Stimulated activated CD4-positive, alpha-beta T cell treated with anti-CD3 and anti-CD28 coated beads, Interleukin-4, amount 100 ng/mL, for 24 hours (primary cell): ENCODE measurements around the gene SFMBT2.

Experiments used
- DNase-seq: peaks from one replicate; pipeline ENCODE4 v3.0.0-alpha.2; 2020

Gene SFMBT2

GRCh38 chr10:7293378-7293920 lies 117.4 kb downstream of the SFMBT2 start:
- no peak for DNase-seq

- DNase-seq = no peak
Measured at GRCh38 chr10:7291487-7292270, 119.2 kb downstream of the SFMBT2 start.

DNA sequence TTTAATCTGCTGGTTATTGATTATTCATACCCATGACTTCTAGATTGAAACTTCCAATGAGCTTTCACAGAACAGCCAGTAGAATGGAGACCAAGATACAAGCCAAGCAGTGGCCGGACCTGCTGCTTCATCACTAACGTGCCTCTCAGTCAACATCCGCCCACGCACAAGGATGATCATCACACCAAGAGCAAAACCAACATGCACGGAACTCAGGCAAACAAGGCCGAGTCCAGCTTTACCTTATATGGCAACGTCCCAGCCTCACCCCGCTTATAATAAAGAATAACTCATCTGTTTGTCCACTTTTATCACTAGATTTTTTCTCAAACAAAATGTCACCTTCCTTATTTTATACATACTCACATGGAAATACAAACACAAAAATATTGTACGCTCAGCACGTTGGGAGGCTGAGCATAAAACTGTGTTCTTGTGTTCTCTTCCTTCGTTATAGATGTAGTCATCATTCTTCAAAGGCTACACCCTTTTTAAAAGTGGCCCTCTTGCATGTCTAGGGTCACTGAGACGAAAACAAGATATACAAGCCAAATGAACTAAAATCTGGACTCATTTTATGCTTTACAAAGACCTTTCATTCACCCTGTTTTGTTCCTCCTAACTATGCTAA lies 122.7 kb downstream of the SFMBT2 start:
- no peak for DNase-seq

DNA sequence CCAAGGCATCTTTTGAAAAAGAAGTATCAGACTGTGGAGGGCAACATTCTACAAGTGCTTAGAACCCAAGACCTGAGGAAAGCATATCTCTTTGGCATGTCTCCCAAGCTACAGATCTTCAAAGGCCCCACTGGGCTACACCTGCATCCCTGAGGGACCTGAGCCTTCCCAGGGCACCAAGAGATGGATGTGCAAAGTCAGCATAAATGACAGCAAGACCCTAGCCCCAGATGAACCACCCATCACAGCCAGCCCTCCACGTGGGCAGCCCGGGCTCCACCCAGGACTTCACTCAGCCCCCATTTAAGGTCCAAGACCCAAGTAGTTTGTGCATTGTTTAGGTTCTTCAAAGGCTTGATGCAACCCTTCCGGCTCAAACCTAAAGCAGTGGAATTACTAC lies 123.5 kb downstream of the SFMBT2 start:
- DNase-seq = no peak

- DNase-seq = no peak
Measured at GRCh38 chr10:7285522-7286322, 125.1 kb downstream of the SFMBT2 start.

DNA sequence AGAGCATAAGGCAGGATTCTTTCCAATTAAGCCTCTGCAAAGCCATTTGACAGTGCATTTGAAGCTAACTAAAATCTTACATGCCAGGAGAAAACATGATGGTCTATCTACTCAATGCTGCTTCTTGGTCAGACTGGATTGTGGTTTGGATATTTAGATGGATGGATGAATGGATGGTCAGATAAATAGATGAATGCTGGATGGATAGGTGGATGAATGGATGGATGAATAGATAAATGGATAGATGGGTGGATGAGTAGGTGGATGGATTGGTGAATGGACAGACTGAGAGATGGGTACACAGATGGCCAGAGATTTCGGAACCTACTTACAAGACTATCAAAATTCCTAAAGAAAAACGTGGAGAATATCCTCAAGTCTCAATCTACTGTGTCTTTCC lies 127.6 kb downstream of the SFMBT2 start:
- no peak for DNase-seq

DNA sequence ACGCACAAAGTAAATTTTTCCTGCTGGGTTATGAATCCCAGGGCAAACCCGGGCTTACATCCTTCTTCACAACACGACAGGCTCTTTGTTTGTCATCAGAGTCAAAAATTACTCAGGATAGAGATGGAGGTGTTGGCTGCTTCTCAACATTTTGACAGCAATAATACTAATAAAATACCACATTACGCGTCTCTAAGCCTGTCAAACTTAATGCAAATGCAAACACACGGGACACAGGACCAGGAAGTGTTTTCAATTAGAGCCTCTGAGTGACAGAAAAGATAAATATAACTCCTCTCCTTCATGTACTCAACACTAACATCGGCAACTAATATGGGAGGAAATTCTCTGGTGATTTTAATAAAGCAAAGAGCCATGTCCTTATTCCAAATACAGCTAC lies 128.4 kb downstream of the SFMBT2 start:
- no peak for DNase-seq

DNA sequence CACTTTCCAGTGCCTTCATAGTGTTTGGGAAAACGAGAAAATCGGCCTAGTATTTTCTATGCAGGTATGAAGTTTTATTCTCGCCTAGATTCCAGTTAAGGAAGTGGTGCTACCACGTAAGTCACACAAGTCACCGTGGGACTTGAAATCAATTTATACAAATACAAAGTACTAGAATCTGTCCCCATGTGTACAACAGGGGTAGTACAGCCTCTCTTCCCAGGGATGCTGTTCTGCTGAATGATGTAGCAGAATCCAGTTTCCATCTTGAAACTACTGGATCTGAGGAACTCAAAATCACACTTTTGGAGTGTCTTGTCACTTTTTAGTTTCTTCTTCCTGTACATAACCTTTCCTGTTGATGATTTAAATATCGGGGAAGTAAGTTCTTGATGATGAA lies 129.4 kb downstream of the SFMBT2 start:
- DNase-seq = no peak

- no peak for DNase-seq
Measured at GRCh38 chr10:7279303-7279702, 131.5 kb downstream of the SFMBT2 start.

GRCh38 chr10:7277867-7278266 lies 133.0 kb downstream of the SFMBT2 start:
- DNase-seq = no peak

DNA sequence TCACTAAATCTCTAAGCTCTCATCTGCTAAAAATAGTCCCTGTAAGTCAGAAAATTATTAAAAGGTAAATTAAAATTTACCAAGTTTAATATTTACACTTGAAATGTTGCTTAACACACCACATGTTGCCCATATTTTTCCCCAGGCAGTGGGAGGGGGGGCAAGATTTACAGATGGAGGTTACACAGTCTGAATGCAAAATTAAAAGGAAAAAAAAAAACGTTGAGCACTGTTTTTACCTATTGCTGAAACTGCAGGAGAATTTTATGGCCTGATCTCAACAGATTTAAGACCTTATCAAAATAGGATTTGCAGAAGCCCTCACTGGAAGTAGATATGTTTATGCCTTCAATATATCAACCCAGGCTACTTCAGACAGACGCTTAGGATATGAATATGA lies 133.4 kb downstream of the SFMBT2 start:
- no peak for DNase-seq

DNA sequence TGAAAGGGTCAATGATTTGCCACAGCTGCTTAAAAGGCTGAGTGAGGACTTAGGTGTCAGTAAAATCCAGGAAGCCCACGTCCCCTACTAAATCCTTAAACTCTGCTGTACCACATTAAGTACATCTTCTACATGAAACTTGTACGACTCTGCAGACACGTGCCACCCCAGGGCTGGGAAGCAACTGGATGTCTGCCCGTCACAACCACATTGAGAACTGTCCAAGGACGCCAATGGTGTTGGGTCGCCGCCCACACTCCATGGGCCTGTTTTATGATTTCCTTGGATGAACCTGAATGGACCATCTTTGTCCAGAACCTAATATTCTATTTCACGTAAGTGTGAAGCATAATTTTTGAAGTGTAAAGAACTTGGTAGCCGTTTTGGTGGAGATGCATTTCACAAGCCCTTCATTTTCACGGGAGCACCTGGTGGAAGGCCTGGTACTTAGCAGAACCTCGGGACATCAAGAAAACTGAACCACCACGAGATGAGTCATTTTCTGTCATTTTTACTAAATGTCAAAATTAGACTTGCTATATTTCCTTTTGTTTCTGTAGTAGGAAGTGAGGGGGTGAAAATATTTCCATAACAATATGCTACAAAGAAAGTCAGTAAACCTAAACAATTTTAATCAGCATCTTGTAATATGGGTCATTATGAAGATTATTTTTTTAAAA lies 134.9 kb downstream of the SFMBT2 start:
- peak; percentile 31 for DNase-seq

- DNase-seq = no peak
Measured at GRCh38 chr10:7274293-7274692, 136.5 kb downstream of the SFMBT2 start.

DNA sequence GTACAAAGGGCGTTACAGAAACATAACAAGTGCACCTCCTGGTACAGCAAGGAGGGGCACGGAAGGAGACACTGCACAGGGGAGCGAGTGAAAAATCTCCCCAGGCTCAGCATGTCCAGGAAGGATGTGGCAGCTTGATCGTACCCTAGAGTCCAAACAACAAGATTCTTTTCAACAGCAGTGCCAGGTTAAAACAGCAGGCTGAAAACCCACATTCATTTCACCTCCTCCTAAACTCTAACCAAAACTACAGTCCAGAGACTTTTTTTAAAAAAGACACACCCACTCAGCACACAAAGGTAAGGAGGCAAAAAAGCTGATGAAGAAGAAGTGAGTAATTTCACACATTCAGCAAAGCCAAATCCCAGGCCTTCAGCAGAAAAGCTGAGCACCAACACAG lies 138.8 kb downstream of the SFMBT2 start:
- DNase-seq = peak; percentile 18

GRCh38 chr10:7269988-7270387 lies 140.8 kb downstream of the SFMBT2 start:
- no peak for DNase-seq

- no peak for DNase-seq
Measured at GRCh38 chr10:7267142-7267541, 143.7 kb downstream of the SFMBT2 start.

- DNase-seq = no peak
Measured at GRCh38 chr10:7265396-7266123, 145.3 kb downstream of the SFMBT2 start.

DNA sequence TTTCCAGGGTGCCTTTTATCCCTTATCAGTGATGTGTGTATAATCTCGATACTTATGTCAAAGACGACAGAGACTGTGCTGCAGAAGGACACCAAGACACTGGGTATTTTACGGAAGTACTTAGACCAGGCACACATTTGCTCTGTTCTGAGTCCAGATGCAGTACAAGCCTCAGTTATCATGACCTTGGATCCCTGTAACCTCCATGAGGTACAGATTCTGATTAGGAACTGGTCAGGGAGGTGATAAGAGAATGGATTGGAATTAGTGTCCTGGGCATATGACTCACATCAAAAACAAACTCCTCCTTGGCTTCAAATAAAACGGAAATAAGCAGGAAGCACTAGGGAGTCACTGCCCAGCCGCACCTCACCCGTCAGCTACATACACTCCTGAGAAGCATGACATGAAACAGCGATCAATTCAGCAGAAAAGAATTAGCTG lies 146.5 kb downstream of the SFMBT2 start:
- no peak for DNase-seq

DNA sequence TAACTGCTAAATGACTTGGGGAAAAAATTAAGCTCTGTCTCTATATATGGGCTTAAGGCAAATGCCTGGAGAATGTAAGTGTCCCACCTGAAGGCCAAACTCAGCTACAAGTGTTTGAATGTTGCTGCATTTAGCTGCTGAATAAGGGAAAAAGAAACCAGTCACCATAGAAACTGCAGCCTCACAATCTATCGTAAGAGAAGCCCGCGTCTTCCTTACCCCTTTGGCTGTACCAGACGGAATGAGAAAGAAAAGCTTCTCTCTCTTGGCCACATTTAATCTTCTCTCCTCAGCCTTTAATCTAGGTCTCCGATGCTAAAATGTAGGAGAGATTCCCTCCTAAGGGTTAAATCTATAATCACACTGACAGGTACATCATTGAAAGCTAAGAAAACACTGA lies 147.2 kb downstream of the SFMBT2 start:
- no peak for DNase-seq

DNA sequence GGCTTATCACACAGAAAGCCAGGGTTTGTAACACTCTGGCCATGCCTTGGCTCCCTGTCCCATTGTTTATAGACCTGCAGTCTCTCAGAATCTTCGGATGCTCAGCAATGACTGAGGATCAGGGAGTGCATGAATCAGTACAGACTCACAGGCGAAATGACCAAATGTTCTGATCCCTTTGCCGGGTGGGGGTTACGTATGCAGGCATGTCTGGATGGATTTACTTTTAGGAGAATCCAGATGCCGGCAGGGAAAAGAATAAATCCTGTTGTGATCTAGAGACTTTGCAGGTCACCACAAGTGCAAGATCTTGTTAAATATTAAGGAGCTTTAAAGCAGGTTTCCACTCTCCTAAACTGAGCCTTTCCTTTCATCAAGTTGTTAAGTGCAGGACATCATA lies 149.5 kb downstream of the SFMBT2 start:
- DNase-seq = no peak

- DNase-seq = peak; percentile 24
Measured at GRCh38 chr10:7260912-7261311, 149.9 kb downstream of the SFMBT2 start.

- DNase-seq = peak; percentile 12
Measured at GRCh38 chr10:7260412-7260900, 150.4 kb downstream of the SFMBT2 start.
